Measurements from ENCODE around the gene VPS4B. TPM values are rescaled to one million over a fixed set of nuclear protein-coding genes. Genes with fewer than 3 reads are reported as not detected.

Gene VPS4B
- total and polyA plus RNA-seq, 7 donors, result 31.4 to 69.4 (median 40.0) TPM

- Histone ChIP-seq H3K36me3 (peaks cover 0 to 75% (median 26%) of the 10 kb centered on the region in 4 donors), H3K27ac (no peak overlapping the region)
- intact Hi-C loops (cut with DNase I), result no loop called here
These were observed 11.5 kb downstream of the VPS4B start for GRCh38 chr18:63410792-63411191.

GRCh38 chr18:63409301-63409700, 13.0 kb downstream of the VPS4B start:
- no peak overlapping the region for H3K4me3 ChIP-seq
- TF ChIP-seq POLR2AphosphoS5 (IDR thresholded peaks at IDR 0.05) (no peak), POLR2A (IDR thresholded peaks at IDR 0.05) (no peak), EP300 (IDR thresholded peaks at IDR 0.05) (no peak)
- TF ChIP-seq, protein P1, sequence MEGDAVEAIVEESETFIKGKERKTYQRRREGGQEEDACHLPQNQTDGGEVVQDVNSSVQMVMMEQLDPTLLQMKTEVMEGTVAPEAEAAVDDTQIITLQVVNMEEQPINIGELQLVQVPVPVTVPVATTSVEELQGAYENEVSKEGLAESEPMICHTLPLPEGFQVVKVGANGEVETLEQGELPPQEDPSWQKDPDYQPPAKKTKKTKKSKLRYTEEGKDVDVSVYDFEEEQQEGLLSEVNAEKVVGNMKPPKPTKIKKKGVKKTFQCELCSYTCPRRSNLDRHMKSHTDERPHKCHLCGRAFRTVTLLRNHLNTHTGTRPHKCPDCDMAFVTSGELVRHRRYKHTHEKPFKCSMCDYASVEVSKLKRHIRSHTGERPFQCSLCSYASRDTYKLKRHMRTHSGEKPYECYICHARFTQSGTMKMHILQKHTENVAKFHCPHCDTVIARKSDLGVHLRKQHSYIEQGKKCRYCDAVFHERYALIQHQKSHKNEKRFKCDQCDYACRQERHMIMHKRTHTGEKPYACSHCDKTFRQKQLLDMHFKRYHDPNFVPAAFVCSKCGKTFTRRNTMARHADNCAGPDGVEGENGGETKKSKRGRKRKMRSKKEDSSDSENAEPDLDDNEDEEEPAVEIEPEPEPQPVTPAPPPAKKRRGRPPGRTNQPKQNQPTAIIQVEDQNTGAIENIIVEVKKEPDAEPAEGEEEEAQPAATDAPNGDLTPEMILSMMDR (IDR thresholded peaks at IDR 0.05), result no peak
- intact Hi-C loops (cut with DNase I), result no loop called here
- H3K36me3 ChIP-seq, result peaks cover 0 to 65% (median 19%) of the 10 kb centered on the region in 4 donors
- H3K27ac ChIP-seq, result no peak overlapping the region
- H3K9me3 ChIP-seq, result no peaks in the 10 kb centered on the region
- DNase-seq, result no peak
- peaks cover 0 to 17% (median 0%) of the 10 kb centered on the region in 4 donors for H3K4me1 ChIP-seq
- no peaks in the 10 kb centered on the region for H3K27me3 ChIP-seq
- 76 to 79% methylated on average over 5 of the region's 5 CpGs for WGBS, 2 donors

More at GRCh38 chr18:63410792-63411191, 11.5 kb downstream of the VPS4B start:
- no peak for DNase-seq
- Histone ChIP-seq H3K4me1 (peaks cover 0 to 16% (median 0%) of the 10 kb centered on the region in 4 donors), H3K9me3 (no peaks in the 10 kb centered on the region), H3K4me3 (no peak overlapping the region), H3K27me3 (no peaks in the 10 kb centered on the region)
- 35 to 67% methylated on average over 4 of the region's 4 CpGs for WGBS, 2 donors
- TF ChIP-seq, protein P1 (IDR thresholded peaks at IDR 0.05), result no peak
- no peak for TF ChIP-seq POLR2A (IDR thresholded peaks at IDR 0.05)
- no peak for TF ChIP-seq EP300 (IDR thresholded peaks at IDR 0.05)
- no peak for TF ChIP-seq POLR2AphosphoS5 (IDR thresholded peaks at IDR 0.05)

- WGBS, 2 donors, result 17 to 65% methylated on average over 1 of the region's 1 CpG
- Histone ChIP-seq H3K27ac (no peak overlapping the region), H3K9me3 (no peaks in the 10 kb centered on the region), H3K27me3 (no peaks in the 10 kb centered on the region), H3K4me1 (peaks cover 0 to 17% (median 0%) of the 10 kb centered on the region in 4 donors), H3K36me3 (peaks cover 0 to 73% (median 21%) of the 10 kb centered on the region in 4 donors), H3K4me3 (no peak overlapping the region)
- intact Hi-C loops (cut with DNase I), result no loop called here
- TF ChIP-seq POLR2A (IDR thresholded peaks at IDR 0.05) (no peak), EP300 (IDR thresholded peaks at IDR 0.05) (no peak), POLR2AphosphoS5 (IDR thresholded peaks at IDR 0.05) (no peak)
- TF ChIP-seq, protein P1 (IDR thresholded peaks at IDR 0.05), result no peak
- no peak for DNase-seq
These were observed 14.5 kb downstream of the VPS4B start for GRCh38 chr18:63407734-63408133.

DNA sequence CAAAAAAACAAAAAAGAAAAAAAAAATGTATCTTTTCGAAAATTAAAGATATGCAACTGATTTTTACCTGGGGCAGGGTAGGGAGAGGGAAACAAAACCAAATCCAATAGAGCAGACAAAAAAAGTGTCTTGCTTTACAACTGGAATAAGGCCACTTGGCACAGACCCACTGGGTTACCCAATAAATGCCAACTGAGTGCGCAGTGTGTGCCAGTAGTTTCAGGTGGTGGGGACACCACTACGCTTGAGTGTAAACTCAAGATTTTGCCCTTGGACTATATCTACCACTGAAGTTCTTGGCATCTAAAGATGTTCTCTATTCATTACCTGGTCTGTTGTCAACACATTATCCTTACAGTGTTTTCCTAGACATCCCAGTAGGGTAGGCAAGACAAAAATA, 16.3 kb downstream of the VPS4B start:
- WGBS, 2 donors, result 97 to 98% methylated on average over 3 of the region's 3 CpGs
- intact Hi-C loops (cut with DNase I), result no loop called here
- no peak overlapping the region for H3K4me3 ChIP-seq
- DNase-seq, result peak; percentile 79
- H3K4me1 ChIP-seq, result peaks cover 0 to 17% (median 0%) of the 10 kb centered on the region in 4 donors
- TF ChIP-seq POLR2A (IDR thresholded peaks at IDR 0.05) (no peak), POLR2AphosphoS5 (IDR thresholded peaks at IDR 0.05) (peak in 1 of 4 donors; percentile 11)
- TF ChIP-seq, protein P1 (IDR thresholded peaks at IDR 0.05), result no peak
- no peaks in the 10 kb centered on the region for H3K27me3 ChIP-seq
- H3K9me3 ChIP-seq, result no peaks in the 10 kb centered on the region
- H3K36me3 ChIP-seq, result peaks cover 8 to 82% (median 34%) of the 10 kb centered on the region in 4 donors
- peak overlapping the region in 1 of 4 donors; percentile 35 for H3K27ac ChIP-seq
